ENCODE measurements around the gene TSSK3.
"Not testable (repeated sequence)": the region's sequence is repeated elsewhere in the genome, so short reads cannot be mapped to it uniquely, and the experiment has no call there.

The TSSK3 gene

DNA sequence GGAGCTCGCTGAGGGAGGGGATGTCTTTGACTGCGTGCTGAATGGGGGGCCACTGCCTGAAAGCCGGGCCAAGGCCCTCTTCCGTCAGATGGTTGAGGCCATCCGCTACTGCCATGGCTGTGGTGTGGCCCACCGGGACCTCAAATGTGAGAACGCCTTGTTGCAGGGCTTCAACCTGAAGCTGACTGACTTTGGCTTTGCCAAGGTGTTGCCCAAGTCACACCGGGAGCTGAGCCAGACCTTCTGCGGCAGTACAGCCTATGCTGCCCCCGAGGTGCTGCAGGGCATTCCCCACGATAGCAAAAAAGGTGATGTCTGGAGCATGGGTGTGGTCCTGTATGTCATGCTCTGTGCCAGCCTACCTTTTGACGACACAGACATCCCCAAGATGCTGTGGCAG lies 1.4 kb downstream of the TSSK3 start:
- DNase-seq (ENCODE audit: low spot score) = no peak

DNA sequence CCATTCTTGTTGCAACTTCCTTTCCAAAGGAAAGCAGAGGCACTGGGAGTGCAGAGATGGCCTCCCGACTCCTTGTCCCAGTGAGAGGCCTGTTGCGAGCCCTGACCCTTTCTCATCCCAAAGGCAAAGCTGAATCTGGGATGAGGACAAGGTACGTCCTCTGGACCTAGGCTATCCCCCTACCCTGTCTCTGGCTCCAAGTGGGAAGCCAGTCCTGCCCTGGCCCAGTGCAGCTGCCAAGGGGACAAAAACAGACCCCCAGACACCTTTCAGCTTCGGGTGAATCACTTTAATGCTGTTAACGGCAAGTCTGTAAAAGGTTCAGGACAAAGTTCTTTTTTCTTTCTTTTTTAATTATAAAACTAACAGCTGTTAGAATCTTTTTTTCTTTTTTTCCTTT lies 2.5 kb downstream of the TSSK3 start:
- DNase-seq (ENCODE audit: low spot score) = no peak

DNA sequence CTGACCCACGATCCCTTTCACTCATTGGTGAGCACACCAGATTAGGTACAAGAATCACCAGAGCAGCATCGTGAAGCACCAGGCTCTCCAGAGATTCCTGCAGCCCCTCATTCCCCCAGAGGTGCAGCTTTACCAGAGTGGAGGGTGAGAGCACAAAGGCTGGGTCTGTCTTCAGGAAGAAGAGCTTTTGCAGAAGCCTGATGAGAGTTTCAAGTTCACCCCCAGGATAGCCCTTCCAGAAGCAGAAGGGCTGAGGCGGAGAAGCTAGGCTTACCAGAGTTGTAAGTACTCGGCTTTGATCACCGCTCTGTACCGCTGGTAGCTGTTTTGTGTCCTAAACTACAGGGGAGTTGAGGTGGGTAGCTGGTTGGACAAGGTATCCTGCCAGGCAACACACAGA lies 3.1 kb downstream of the TSSK3 start:
- DNase-seq (ENCODE audit: low spot score) = no peak

DNA sequence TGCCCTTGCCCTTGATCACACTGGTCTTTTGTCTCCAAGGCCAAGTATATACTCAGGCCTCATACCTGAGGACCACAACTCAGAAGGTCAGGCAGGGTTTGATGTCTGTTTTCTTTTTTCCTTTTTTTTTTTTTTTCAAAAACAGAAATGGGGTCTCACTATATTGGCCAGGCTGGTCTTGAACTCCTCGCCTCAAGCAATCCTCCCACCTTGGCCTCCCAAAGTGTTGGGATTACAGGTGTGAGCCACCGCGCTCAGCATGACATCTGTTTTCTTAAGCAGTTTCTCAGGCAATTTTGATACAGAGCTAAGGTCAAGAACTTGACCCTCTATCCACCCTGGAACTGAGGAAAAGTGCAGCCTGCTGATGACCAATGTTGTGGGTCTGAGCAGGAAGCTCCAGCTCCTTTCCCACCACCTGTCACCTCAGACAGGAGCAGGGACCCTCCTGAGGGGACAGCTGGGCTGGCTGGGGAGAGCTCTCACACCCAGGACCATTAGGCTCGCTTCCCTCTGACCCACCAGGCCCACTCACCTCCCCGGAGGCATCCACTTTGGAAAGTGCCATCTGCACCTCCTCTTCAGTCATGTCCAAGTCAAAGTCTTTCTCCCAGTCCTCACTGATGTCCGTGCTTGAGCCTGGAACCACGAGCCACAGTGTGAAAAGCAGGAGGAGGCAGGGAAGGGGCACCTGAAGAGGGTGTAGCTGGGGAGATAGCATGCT lies 5.7 kb downstream of the TSSK3 start:
- no peak for DNase-seq (ENCODE audit: low spot score)

DNA sequence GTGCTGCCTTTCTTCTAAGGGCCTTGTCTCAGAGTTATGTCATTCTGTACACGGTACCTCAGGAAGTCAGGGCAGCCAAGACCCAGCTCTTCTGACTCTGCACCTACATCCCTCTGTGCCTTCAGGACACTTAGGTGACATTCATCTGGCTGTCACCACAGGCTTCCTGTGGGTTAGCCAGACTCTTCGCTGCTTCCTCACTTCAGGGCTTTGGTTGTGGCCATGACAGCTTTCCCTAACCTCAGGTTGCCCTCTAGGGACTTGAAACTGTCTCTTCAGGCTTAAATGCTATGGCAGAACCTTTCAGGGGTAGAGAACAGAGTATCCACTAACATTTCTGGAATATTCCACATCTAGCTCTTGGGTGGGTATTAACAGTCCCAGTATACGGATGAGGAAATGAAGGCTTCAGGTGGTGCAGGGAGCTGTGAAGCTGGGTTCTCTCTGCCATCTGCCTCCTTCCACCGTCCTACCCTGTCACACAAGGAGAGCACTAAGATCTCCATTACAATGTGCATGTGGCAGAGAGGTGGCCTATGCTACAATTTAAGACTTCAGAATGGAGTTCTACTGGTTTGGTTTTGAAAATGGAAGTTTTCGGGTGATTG lies 9.9 kb downstream of the TSSK3 start:
- no peak for DNase-seq (ENCODE audit: low spot score)

DNA sequence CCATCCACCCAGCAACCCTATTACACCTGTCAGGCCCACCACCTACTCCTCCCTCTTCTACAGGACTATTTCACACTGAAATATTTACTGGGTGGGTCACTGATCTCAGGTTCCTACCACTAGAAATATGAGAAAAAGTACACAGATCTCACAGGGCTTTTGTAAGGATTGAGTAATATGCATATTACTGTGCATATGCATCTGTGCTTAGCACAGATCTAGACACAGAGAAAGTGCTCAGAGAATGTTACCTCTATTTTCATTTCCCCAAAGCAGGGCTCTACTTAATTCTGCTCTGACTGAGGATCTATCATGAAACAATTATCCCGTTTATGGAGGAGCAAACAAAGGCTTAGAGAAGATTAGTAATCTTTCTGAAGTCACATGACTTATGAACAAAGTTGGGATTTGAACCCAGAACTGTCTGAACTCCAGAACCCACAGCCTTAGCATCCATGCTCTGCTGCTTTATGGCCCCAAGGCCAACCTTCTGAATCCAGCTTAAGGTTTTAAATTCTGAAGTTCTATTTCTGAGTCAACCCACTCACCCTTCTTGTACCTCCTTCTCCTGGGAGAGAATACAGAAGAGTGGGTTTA lies 11.8 kb downstream of the TSSK3 start:
- no peak for DNase-seq (ENCODE audit: low spot score)

DNA sequence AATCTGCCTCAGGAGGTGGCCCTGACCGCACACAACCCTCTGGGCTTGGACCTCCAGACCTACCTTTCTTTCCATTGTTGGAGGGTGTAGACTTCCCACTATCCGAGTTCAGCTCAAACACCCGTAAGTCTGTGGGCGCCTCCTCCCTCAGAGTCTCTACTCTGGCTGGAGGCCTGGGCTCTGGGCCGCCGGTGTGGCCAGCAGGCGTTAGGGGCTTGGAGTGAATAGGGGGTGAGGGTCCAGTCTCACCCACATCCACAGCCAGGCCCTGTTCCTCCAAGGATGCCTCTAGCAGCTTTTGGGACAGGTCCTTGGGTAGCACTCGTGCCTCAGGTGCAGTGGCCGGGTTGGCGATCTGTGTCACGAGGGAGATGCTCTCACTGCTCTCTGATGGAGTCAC lies 13.9 kb downstream of the TSSK3 start:
- DNase-seq (ENCODE audit: low spot score) = no peak

DNA sequence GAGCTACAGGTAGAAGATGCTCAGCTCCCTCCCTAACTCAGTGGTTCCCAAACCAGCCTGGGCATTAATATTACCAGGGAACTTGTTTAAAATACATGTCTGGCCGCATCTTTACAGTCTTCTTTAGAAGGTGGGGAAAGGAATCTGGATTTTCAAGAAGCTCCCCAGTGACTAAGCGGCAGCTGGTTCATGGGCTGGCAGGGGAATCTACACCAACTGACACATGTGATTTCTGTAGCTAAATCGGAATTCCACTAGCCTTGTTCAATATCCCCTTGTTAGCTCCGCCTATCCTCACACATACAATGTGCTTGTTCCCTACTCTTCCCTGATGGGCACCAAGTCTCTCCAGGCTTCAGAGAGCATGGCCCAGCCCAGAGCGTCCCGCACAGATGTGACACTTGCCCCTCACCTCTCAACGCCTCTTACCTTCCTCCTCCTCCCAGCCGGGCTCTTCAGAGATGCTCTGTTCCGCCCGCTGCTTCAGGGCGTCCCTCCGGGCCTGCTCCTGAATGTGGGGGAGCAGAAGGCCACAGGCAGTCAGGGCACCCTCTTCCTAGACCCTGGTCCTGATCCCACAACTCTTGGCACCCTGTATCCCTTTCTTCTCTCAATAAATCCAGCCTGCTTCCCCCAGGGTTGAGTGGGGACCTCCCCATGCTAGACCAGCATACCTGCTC lies 15.3 kb downstream of the TSSK3 start:
- no peak for DNase-seq (ENCODE audit: low spot score)

DNA sequence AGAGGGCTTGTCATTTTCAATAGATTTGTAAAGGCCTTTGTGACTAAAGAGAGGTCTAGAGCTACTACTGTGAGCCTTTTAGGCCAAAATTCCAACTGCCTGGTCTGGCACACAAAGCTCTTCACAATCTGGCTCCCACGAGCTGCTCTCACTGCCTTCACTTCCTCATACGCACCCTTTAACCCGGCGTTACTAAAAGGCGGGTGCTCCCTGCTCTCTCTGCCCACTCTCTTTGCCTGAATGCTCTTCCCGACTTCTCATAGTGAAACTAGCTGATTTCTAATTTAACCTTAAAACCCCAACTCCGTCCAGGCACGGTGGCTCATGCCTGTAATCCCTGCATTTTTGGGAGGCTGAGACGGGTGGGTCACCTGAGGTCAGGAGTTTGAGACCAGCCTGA lies 17.7 kb downstream of the TSSK3 start:
- DNase-seq (ENCODE audit: low spot score) = no peak

DNA sequence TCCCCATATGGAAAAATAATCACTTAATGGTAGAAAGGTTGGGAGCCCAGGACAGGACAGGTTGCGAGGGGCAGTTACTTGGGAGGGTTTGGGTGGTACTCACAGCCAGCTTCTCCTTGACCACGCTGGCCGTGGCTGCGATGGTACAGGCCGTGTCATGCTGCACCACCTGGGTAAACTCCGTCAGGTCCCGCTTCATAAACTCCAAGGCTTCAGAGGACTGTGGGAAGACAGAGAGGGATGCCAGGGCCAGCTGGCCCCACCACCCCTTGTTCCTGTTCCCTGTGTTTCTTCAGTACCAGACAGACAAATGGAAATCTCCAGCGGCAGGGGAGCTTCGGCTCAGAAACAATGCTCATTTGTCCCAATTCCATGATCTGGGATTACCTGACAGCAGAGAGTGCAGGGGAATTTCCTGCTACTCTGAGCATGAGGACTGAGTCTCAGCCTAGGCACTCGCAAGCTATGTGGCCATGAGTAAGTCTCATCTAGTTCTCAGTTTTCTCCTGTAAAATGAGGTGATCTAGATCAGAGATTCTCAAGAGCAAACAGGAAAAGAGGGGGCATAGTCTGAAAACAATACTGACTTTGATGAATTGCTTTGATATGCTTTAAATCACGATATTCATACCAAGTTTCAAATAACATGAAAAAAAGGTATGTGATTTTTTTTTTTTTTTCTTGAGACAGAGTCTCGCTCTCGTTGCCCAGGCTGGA lies 24.5 kb downstream of the TSSK3 start:
- DNase-seq (ENCODE audit: low spot score) = no peak

DNA sequence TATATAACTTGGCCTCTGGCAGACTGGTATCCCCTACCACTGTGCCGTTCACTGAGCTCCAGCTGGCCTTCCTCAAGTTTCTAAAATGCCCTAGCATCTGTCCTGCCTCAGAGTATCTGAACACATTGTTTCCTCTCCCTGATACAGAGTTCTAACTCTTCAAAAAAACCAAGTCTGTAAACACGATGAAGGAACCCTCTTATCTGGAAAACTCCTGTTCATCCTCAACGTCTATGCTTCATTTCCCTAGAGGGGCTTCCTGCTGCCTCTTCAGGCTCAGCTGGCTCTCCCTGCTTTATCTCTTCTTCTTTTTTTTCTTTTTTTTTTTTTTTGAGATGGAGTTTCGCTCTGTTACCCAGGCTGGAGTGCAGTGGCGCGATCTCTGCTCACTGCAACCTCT lies 26.3 kb downstream of the TSSK3 start:
- no peak for DNase-seq (ENCODE audit: low spot score)

DNA sequence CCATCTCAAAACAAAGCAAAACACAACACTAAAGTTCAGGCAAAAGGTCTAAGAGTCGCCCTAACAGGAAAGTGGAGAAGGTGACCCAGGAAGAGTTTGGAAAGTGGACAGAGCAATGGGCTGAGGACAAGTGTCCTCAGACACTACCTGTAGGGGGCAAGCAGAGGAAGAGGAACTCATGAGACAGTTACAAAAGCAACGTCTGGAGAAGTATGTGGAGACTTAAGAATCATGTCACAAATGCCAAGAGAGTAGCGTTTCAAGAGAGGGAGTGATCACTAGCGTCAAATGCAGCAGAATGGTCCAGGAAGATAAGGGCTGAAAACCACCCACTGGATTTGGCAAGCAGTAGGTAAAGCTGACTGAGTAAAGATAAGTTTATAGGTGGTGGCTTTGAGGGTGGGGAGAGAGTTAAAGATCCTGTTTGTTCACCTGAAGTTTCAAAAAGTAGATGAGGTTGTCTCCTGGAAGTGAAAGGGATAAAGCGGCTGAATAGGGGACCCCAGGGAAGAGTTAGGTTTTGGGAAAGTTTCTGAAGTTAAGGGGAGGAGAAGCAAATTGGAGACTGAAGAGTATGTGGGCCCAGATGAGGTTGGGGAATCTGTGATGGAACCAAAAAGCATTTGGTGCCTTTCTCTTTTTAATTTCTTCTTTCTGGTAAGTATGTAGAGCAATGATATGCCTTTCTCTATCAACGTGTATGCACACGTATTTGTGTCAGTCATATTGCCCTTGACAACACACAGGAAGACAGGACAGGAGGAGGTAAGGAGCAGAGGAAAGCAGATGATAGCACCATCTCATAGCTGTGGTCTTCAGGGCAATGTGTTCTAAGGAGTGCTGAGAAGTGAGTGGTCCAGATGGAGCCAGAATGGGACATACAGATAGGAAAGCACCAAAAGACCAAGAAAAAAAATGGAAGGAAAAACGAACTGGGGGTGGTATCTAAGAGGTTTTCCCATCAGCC lies 28.8 kb downstream of the TSSK3 start:
- DNase-seq (ENCODE audit: low spot score) = no peak

DNA sequence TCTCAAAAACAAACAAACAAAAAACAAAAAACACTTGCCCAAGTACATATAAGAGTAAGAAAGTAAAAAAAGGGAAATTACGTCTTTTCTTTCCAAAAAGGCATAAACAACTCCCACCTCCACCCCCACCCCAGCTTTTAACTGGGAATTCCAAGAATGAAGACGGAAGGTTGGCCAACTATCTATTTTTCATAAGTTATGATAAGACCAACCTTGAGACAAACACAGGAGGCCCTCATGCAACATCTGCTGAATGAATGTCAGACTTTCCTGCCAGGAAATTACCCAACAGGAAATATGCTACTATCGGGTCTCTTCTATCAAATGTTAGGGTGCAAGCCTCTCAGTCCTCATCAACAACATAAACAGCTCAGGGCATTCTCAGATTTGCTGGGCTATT lies 30.0 kb downstream of the TSSK3 start:
- DNase-seq (ENCODE audit: low spot score) = no peak

DNA sequence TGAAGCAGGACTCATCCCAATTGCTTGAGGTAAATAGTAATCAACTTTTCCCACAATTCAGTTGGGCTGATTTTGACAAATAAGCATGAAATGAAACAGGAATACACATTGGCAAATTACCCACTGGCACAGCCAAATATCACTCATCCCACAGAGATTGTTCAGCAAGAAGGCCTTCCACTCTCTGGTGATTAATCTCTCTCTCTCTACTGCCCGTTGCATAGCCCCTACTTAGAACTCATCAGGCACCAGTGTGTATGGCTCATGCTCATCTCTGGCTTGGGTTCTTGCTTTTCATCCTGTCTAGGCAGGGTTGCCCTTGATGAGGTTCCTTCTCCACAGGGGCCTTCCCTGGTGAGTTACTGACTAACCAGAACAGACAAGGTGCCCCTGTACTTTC lies 30.8 kb downstream of the TSSK3 start:
- no peak for DNase-seq (ENCODE audit: low spot score)

DNA sequence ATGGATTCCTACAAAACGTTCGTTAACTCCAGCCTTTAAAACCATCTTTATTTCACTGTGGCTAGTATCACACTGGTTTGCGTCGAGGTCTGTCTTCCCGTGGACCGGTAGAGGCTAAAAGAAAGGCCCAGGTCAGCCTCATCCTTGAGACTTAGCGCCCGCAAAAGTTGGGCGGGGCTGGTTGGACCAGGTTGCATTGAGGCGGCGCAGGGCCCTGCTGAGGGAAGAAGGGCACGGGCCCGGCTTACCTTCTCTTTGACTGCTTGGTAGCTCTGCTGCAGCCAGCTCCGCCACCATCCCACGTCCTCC lies 31.4 kb downstream of the TSSK3 start:
- DNase-seq (ENCODE audit: low spot score) = no peak

DNA sequence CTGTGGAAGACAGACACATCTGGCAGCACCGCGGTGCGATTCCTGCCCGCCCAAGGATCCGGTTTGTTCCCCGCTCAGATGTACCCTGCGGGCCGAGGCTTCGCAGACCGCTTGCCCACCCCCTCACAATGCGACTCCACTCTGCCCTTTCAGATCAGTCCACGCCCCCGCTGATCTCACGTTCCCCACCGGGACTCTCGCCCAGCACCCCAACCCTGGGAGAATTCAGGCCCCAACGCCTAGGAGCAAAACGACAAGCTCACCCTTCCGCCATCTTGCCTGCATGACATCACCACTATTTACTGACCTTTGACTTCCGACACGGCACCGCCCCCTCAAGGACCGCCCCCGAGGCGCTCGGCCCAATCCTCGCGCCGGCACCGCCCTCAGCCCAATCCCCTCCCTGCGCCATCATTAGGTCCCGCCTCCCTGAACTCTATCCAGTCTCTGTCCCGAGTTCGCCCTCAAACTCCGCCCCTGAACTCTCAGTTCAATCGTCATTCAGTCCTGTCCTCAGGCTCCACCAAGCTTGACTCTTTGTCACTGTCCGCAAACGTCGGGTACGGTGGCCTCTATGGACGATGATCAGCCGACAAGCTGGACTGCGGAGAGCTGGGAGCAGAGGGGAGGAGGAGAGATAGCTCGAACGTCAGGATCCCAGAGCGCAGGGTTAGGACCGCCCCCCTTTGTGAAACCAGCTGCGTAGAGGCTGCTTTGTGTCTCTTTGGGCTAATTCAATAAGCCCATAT lies 32.0 kb downstream of the TSSK3 start, which contains the start of gene BSDC1:
Gene BSDC1 (minus strand): TSS at position 301 of the 749 bp plus-strand sequence. CDS start 27 bp downstream, at position 274.
- peak; percentile 100 for DNase-seq (ENCODE audit: low spot score)

DNA sequence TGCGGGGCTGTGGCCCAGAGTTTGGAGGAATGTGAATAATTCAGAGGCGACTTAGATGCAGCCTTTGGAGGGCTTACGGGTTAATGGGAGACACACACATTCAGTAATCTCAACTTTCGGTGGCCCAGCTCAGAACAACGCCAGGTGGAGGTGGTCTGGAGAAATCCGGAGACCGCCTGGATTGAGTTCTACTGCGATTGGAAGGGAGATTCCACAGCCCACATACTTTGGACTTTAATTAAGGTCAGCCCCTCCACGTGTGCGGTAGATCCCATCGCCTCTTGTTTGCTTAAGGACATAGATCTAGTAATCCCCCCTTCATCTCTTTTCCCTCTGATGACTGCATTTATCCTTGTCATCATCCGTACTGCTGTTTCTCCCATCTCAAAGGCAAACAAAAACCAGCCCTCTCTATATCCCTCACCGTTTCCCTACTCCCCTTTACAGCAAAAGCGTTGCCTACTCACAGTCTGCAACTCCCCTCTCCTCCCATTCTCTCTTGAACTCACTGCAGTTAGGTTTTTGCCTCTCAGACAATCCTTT lies 32.6 kb downstream of the TSSK3 start:
- no peak for DNase-seq (ENCODE audit: low spot score)

DNA sequence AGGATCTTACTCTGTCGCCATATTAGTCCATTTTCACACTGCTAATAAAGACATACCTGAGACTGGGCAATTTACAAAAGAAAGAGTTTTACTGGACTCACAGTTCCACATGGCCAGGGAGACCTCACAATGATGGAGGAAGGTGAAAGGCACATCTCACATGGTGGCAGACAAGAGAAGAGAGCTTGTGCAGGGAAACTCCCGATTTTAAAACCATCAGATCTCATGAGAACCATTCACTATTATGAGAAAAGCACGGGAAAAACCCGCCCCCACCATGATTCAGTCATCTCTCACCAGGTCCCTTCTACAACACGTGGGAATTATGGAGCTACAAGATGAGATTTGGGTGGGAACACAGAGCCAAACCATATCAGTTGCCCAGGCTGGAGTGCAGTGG lies 34.2 kb downstream of the TSSK3 start:
- not testable (repeated sequence) for DNase-seq (ENCODE audit: low spot score)

DNA sequence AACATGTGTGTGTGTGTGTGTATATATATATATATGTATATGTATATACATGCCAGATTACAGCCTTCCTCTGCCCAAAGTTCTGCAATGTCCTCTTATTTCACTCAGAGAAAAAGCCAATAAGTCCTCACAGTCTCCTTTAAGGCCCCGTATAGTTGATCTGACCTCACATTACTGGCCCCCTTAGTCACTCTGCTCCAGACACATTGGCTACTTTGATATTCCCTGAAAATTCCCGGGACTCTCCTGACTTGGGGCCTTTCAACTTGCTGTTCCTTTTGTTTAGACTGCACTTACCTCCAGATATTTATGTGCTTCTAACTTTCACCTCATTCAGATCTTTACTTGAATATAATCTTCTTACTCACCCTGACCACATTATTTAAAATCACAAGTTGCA lies 36.1 kb downstream of the TSSK3 start:
- DNase-seq (ENCODE audit: low spot score) = no peak

DNA sequence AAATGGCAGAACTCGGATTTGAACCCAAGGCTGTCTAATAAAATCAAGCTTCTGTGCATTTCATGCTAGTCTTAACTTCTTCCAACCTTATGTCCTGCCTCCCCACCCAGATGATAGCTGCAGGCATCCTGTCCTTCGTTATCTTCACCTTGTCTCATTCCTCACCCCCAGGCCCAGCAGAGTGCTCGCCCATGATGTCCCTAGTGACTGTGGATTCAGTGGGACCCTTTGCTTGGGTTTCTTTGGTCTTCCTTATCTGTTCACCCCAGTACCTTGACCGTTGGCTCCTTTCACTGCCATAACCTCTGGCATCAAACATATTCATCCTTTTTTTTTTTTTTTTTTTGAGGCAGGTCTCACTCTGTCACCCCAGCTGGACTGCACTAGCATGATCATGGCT lies 37.5 kb downstream of the TSSK3 start:
- no peak for DNase-seq (ENCODE audit: low spot score)
